GM12878 (cell line): ENCODE measurements around the gene SMARCAL1. TPM values are rescaled to one million over a fixed set of nuclear protein-coding genes. Genes with fewer than 3 reads are reported as not detected.

Source experiments
- ATAC-seq: fragments of 200-7000 bp; cut with Tn5 transposase; 3 replicates; pipeline ENCODE4 v1.9.1; 2020; ENCODE audit warnings: mild to moderate bottlenecking, moderate library complexity
- BruUV-seq: library from RNA; stranded (reverse); fragments of 400-500 nt; replicated peaks from 2 replicates; lab custom pipeline; 2021; lab: Mats Ljungman, UMichigan
- CTCF ChIA-PET: fragments of 300-600 bp; sonication (Branson Sonifier 250); formaldehyde crosslinking; extraction: SDS; loops from one replicate; lab custom pipeline; 2021; ENCODE audit warnings: inconsistent platforms; lab: Yijun Ruan, JAX
- POLR2A ChIA-PET: fragments of 350-600 bp; formaldehyde crosslinking; extraction: SDS; loops from one replicate; lab custom pipeline; 2021; ENCODE audit warnings: inconsistent platforms; lab: Charles Lee
- RAD21 ChIA-PET: fragments of 300-600 bp; sonication (Branson Sonifier 250); formaldehyde crosslinking; loops from one replicate; lab custom pipeline; 2023; ENCODE audit warnings: antibody characterized with exemption; ENCODE audit not compliant: unreplicated experiment; lab: Charles Lee
- SMC1A ChIA-PET: fragments of 300-600 bp; sonication (Branson Sonifier 250); formaldehyde crosslinking; loops from one replicate; lab custom pipeline; 2023; ENCODE audit not compliant: unreplicated experiment, uncharacterized antibody; lab: Charles Lee
- DNase-seq: peaks from one replicate; pipeline ENCODE4 v3.0.0-alpha.2; 2011; ENCODE audit warnings: low read depth, low spot score
- FAIRE-seq: peaks from 3 replicates; lab custom pipeline; 2011; peaks lifted over from hg19 to GRCh38; lab: Jason Lieb, UNC
- H2AFZ ChIP-seq: 2 replicates; pipeline ENCODE4 v1.6.0; 2011; ENCODE audit warnings: low read depth, low read length, control low read depth; ENCODE audit not compliant: control insufficient read depth
- H3K27ac ChIP-seq: 2 replicates; pipeline ENCODE4 v1.5.1; 2011; ENCODE audit warnings: control low read depth; ENCODE audit not compliant: control insufficient read depth, insufficient read depth
- H3K27me3 ChIP-seq, 2 experiments: replicated peaks in 1 of 2; 2 replicates each; pipeline versions ENCODE4 v1.6.0 to v1.6.1; 2011; ENCODE audit warnings: low read length in 1 of 2; ENCODE audit not compliant: control insufficient read depth in 2 of 2, insufficient read depth in 2 of 2
- H3K36me3 ChIP-seq, 2 experiments: 2 replicates each; pipeline ENCODE4 v1.5.1; 2011; ENCODE audit warnings: low read length in 1 of 2; ENCODE audit not compliant: control insufficient read depth in 2 of 2, insufficient read depth in 2 of 2
- H3K4me1 ChIP-seq: 2 replicates; pipeline ENCODE4 v1.6.1; 2011; ENCODE audit warnings: mild to moderate bottlenecking, low read length, moderate library complexity, mixed read lengths; ENCODE audit not compliant: control insufficient read depth, insufficient read depth
- H3K4me2 ChIP-seq: 2 replicates; pipeline ENCODE4 v1.6.0; 2011; ENCODE audit warnings: control low read depth; ENCODE audit not compliant: control insufficient read depth, insufficient read depth
- H3K4me3 ChIP-seq: fragments of 200-600 bp; sonication (generic); 2 replicates; pipeline ENCODE4 v1.5.1; 2016
- H3K79me2 ChIP-seq: 2 replicates; pipeline ENCODE4 v1.6.0; 2011; ENCODE audit warnings: low read length; ENCODE audit not compliant: control insufficient read depth, insufficient read depth
- H3K9ac ChIP-seq: 2 replicates; pipeline ENCODE4 v1.8.0; 2011; ENCODE audit warnings: low read length, control low read depth, mixed read lengths; ENCODE audit not compliant: control insufficient read depth, insufficient read depth
- H3K9me3 ChIP-seq: replicated peaks from 3 replicates; pipeline ENCODE4 v1.5.1; 2011; ENCODE audit warnings: mild to moderate bottlenecking, low read length; ENCODE audit not compliant: control insufficient read depth, insufficient read depth
- H4K20me1 ChIP-seq: 2 replicates; pipeline ENCODE4 v1.6.0; 2011; ENCODE audit not compliant: control insufficient read depth, insufficient read depth
- JUND ChIP-seq: IDR thresholded peaks from 2 replicates; pipeline ENCODE4 v1.6.1; 2012; ENCODE audit warnings: low read depth, mild to moderate bottlenecking, low read length, improper control_type of control experiment, moderate library complexity
- MTA2 ChIP-seq: fragments of 450-650 bp; IDR thresholded peaks from 2 replicates; pipeline ENCODE4 v1.6.1; 2016; ENCODE audit warnings: low read depth, mild to moderate bottlenecking, moderate library complexity
- MTA3 ChIP-seq: IDR thresholded peaks from 2 replicates; pipeline ENCODE4 v1.6.1; 2012; ENCODE audit warnings: low read length, inconsistent platforms, borderline replicate concordance
- PML ChIP-seq: IDR thresholded peaks from 2 replicates; pipeline ENCODE4 v1.6.1; 2012; ENCODE audit warnings: low read length, inconsistent platforms
- POLR2A ChIP-seq: IDR thresholded peaks from 2 replicates; pipeline ENCODE4 v1.6.1; 2011; ENCODE audit warnings: low read depth, mild to moderate bottlenecking, low read length
- POLR2AphosphoS5 ChIP-seq: IDR thresholded peaks from 2 replicates; pipeline ENCODE4 v1.6.1; 2011; ENCODE audit warnings: mild to moderate bottlenecking, low read length, inconsistent platforms
- SMAD5 ChIP-seq: IDR thresholded peaks from 2 replicates; pipeline ENCODE4 v1.6.1; 2016; ENCODE audit warnings: antibody characterized with exemption, low read depth
- STAT3 ChIP-seq: IDR thresholded peaks from 2 replicates; pipeline ENCODE4 v1.6.1; 2011; ENCODE audit warnings: low read depth, low read length, improper control_type of control experiment
- WGBS: methylation state at CpG from one replicate; pipeline ENCODE4 v1.1.6; 2016; ENCODE audit warnings: low lambda C conversion rate; ENCODE audit not compliant: insufficient replicate concordance, insufficient coverage; ENCODE audit errors: missing lambda C conversion rate; 5-methylcytosine and 5-hydroxymethylcytosine counted together
- in situ Hi-C: fragments of 300-500 bp; cut with MboI; formaldehyde crosslinking; loops from 9 replicates; pipeline ENCODE4 v1.14.3; 2018; ENCODE audit warnings: mixed read lengths
- intact Hi-C: fragments of 100-400 bp; cut with micrococcal nuclease; formaldehyde crosslinking; loops from one replicate; pipeline ENCODE4 v1.14.2; 2022; ENCODE audit not compliant: unreplicated experiment
- polyA plus RNA-seq, 11 experiments: library from polyadenylated mRNA; depleted of rRNA in 4 of 11; unstranded in 6 of 11; stranded (reverse) in 5 of 11; fragments of >200 nt; fragmentation: Nextera tagmentation in 4 of 11; fragmentation: Illumina TruSeq in 1 of 11; extraction: Ambion mirVana in 4 of 11; extraction: Trizol in 1 of 11; gene quantifications; 1 replicate in 1 of 11; 2 replicates in 10 of 11; pipeline versions ENCODE4 v1.2.1 to v1.2.3, GENCODE V29; 2011 to 2016; ENCODE audit warnings: inconsistent platforms in 2 of 11, missing spikeins in 2 of 11, low read depth in 1 of 11
- total RNA-seq, 4 experiments: library from RNA; depleted of rRNA in 3 of 4; stranded (reverse); fragments of >200 nt in 3 of 4; fragmentation: Illumina TruSeq in 1 of 4; extraction: Trizol in 1 of 4; gene quantifications; 2 replicates each; pipeline versions ENCODE4 v1.2.1 to v1.2.3, GENCODE V29; 2013 to 2021

SMARCAL1 gene
- total and polyA plus RNA-seq, 10 of the 15 experiments (the other 5 are each of a cell fraction or from before 2014, with no cell fraction given), result 10.8 to 32.9 (median 21.8) TPM

GRCh38 chr2:216504376-216504762 is 92.1 kb downstream of the SMARCAL1 start:
- ChIA-PET CTCF (interaction anchor here (0.8 to 1.1 kb wide), 2 partner anchors 11 to 163 kb away, joined by 3 read pairs; no protein-coding TSS in a partner anchor), SMC1A (interaction anchor here (0.7 to 1.4 kb wide), 2 partner anchors 13 to 395 kb away, joined by 4 read pairs; partner anchors contain the start of gene XRCC5), RAD21 (no interaction called here), POLR2A (interaction anchor here (0.5 kb wide), 1 partner anchor 1235 kb away, joined by 6 read pairs; no protein-coding TSS in a partner anchor)
- Histone ChIP-seq H3K4me3 (no peak overlapping the region), H2AFZ (no peak overlapping the region), H3K9me3 (no peaks in the 10 kb centered on the region; the same call in 2 of the 3 replicates), H3K4me2 (0 out of 2 replicates have a peak overlapping the region, but pooled peaks have one; percentile 1), H3K36me3 (peaks cover 10 to 51% of the 10 kb centered on the region in 2 experiments), H3K9ac (no peak overlapping the region), H3K79me2 (peaks cover 37% of the 10 kb centered on the region), H3K4me1 (peaks cover 7% of the 10 kb centered on the region; the same call in 1 of the 2 replicates), H4K20me1 (peaks cover 4% of the 10 kb centered on the region; the same call in 1 of the 2 replicates), H3K27ac (no peak overlapping the region), H3K27me3 (no peaks in the 10 kb centered on the region)
- WGBS, result 40% methylated on average over 1 of the region's 1 CpG
- intact Hi-C loops, result loop anchor here (10.0 kb wide), 1 partner anchor 390 kb away; no protein-coding TSS in a partner anchor
- BruUV-seq, result no TSS peak
- DNase-seq (no peak), FAIRE-seq (no peak), ATAC-seq (peak; percentile 6; the same call in 1 of the 3 replicates)
- TF ChIP-seq MTA2 (no peak), POLR2A (peak; percentile 37; the same call in 1 of the 2 replicates), POLR2AphosphoS5 (peak; percentile 24; the same call in 1 of the 2 replicates), JUND (no peak), SMAD5 (peak; percentile 40; the same call in 1 of the 2 replicates), STAT3 (no peak), PML (peak; percentile 5; the same call in 1 of the 2 replicates), MTA3 (peak; percentile 9; the same call in 1 of the 2 replicates)
- in situ Hi-C loops, result no loop called here
